PC-3 (cell line): Measurements from ENCODE around the gene CYP2A7. TPM values are rescaled to one million over a fixed set of nuclear protein-coding genes. Genes with fewer than 3 reads are reported as not detected.
"Not testable (repeated sequence)": the region's sequence is repeated elsewhere in the genome, so short reads cannot be mapped to it uniquely, and the experiment has no call there.

Experiments used
- ATAC-seq: fragments of 200-7000 bp; cut with Tn5 transposase; 2 replicates; pipeline ENCODE4 v1.9.1; 2020; ENCODE audit warnings: mild to moderate bottlenecking, moderate library complexity
- BruUV-seq: library from RNA; stranded (reverse); fragments of 400-500 nt; replicated peaks from 2 replicates; lab custom pipeline; 2021; lab: Mats Ljungman, UMichigan
- CTCF ChIA-PET: fragments of 300-600 bp; sonication (Branson Sonifier 250); formaldehyde crosslinking; loops from one replicate; lab custom pipeline; 2022; ENCODE audit warnings: antibody characterized with exemption; lab: Charles Lee
- POLR2A ChIA-PET: fragments of 300-600 bp; sonication (Branson Sonifier 250); formaldehyde crosslinking; loops from one replicate; lab custom pipeline; 2022; ENCODE audit warnings: antibody characterized with exemption; ENCODE audit not compliant: unreplicated experiment; lab: Charles Lee
- DNase-seq: peaks from one replicate; pipeline ENCODE4 v3.0.0-alpha.2; 2015
- H2AFZ ChIP-seq: fragments of 300-600 bp; sonication (generic); 2 replicates; pipeline ENCODE4 v1.6.0; 2016; ENCODE audit warnings: antibody characterized with exemption, low read length
- H3F3A ChIP-seq: fragments of 300-600 bp; sonication (generic); one replicate; pipeline ENCODE4 v1.6.0; 2017; ENCODE audit warnings: antibody characterized with exemption, low read length, control low read depth, mild to moderate bottlenecking; ENCODE audit not compliant: unreplicated experiment
- H3K27ac ChIP-seq: fragments of 300-600 bp; sonication (generic); 2 replicates; pipeline ENCODE4 v1.5.1; 2016; ENCODE audit warnings: mild to moderate bottlenecking, low read length
- H3K27me3 ChIP-seq: fragments of 300-600 bp; sonication (generic); 2 replicates; pipeline ENCODE4 v1.6.1; 2016; ENCODE audit warnings: low read length, mixed read lengths
- H3K36me3 ChIP-seq: fragments of 300-600 bp; sonication (generic); 2 replicates; pipeline ENCODE4 v1.6.1; 2016; ENCODE audit warnings: low read depth, mixed run types, low read length, mixed read lengths
- H3K4me1 ChIP-seq: fragments of 300-600 bp; sonication (generic); 2 replicates; pipeline ENCODE4 v1.5.1; 2016; ENCODE audit warnings: low read length; ENCODE audit not compliant: insufficient read depth
- H3K4me2 ChIP-seq: fragments of 300-600 bp; sonication (generic); 2 replicates; pipeline ENCODE4 v1.6.0; 2016; ENCODE audit warnings: low read length
- H3K4me3 ChIP-seq: fragments of 300-600 bp; sonication (generic); 2 replicates; pipeline ENCODE4 v1.5.1; 2016; ENCODE audit warnings: mild to moderate bottlenecking, low read length, mixed read lengths
- H3K79me2 ChIP-seq: fragments of 300-600 bp; sonication (generic); 2 replicates; pipeline ENCODE4 v1.6.1; 2017; ENCODE audit warnings: low read length, mixed read lengths
- H3K9ac ChIP-seq: fragments of 300-600 bp; sonication (generic); 2 replicates; pipeline ENCODE4 v1.6.0; 2016; ENCODE audit warnings: mild to moderate bottlenecking, low read length
- H3K9me2 ChIP-seq: fragments of 300-600 bp; sonication (generic); replicated peaks from 2 replicates; pipeline ENCODE4 v1.6.1; 2016; ENCODE audit warnings: mixed run types, low read length, mixed read lengths
- H3K9me3 ChIP-seq: fragments of 300-600 bp; sonication (generic); 2 replicates; pipeline ENCODE4 v1.6.1; 2016; ENCODE audit warnings: low read length, mixed read lengths
- H4K20me1 ChIP-seq: fragments of 300-600 bp; sonication (generic); 2 replicates; pipeline ENCODE4 v1.6.1; 2016; ENCODE audit warnings: low read length, mixed read lengths
- intact Hi-C: fragments of 100-400 bp; cut with micrococcal nuclease; formaldehyde crosslinking; loops from 2 replicates; pipeline ENCODE4 v1.9.0; 2023
- total RNA-seq: library from RNA; depleted of rRNA; stranded (reverse); fragments of >200 nt; gene quantifications from 2 replicates; pipeline ENCODE4 v1.2.3, GENCODE V29; 2014

CYP2A7 gene
- total RNA-seq, 1 experiment from 2014 or later, result not detected

DNA sequence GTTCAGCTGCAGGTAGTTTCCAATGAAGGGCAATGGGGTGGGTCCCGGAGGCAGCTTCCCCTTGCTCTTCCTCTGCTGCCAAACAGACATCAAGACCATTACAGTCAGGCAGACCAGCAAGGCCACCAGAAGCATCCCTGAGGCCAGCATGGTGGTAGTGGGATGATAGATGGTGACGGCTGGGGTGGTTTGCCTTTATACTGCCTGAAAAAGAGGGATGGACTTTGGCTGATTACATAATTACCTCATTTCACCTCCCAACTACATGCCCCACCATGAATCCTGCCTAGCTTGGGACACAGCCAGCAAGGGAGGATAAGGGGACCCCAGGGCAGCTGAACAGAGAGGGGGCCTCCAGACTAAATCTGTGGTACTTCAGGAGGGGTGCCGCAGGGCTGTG lies 31.8 kb downstream of the CYP2A7 start, which contains the start of gene CYP2A6:
Gene CYP2A6 (minus strand): TSS at position 171 of the 400 bp plus-strand sequence. CDS start 21 bp downstream, at position 150.
- H3K4me1 ChIP-seq, H3K9ac ChIP-seq, H3F3A ChIP-seq, CTCF ChIA-PET, H3K27ac ChIP-seq, POLR2A ChIA-PET, H3K4me2 ChIP-seq, H3K9me3 ChIP-seq, H3K27me3 ChIP-seq, H3K9me2 ChIP-seq, intact Hi-C loops, ATAC-seq, H3K79me2 ChIP-seq, DNase-seq, BruUV-seq, H4K20me1 ChIP-seq, H2AFZ ChIP-seq, H3K36me3 ChIP-seq, H3K4me3 ChIP-seq: not testable (repeated sequence)

DNA sequence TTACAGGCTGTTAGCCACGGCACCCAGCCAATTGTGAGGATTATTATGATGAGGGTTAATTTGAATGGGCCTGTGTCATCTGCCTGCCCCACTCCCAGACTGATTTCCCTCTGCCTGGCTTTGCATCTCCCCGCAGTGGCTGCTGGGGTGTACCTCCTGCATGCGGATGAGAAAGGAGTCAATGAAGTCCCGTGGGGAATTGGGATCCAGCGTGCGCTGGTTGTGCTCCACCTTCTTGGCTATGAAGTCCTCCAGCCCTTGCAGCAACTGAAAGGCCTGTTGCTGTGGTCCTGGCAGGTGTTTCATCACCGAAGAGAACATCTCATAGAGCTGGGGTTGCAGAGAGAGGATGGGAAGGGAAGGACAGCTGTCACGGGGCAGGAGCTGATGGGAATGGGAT lies 35.3 kb downstream of the CYP2A7 start:
- intact Hi-C loops, BruUV-seq: not testable (repeated sequence)

DNA sequence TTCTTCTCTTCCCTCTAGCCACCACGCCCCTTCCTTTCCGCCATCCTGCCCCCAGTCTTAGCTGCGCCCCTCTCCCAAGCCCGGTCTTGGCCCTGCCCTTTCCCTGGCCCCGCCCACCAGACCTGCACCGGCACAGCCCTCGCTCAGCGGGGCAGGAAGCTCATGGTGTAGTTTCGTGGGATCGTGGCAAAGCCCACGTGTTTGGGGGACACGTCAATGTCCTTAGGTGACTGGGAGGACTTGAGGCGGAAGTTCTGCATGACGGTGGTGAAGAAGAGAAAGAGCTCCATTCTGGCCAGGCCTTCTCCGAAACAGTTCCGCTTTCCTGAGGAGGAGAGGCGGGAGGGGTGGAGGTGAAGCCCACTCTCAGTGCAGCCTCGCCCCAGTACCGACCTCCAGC lies 38.4 kb downstream of the CYP2A7 start:
- H3K9ac ChIP-seq, H3F3A ChIP-seq, H4K20me1 ChIP-seq, H3K36me3 ChIP-seq, DNase-seq, H3K79me2 ChIP-seq, ATAC-seq, H3K9me2 ChIP-seq, H3K27ac ChIP-seq, CTCF ChIA-PET, H3K4me1 ChIP-seq, H3K27me3 ChIP-seq, POLR2A ChIA-PET, H3K4me2 ChIP-seq, H3K9me3 ChIP-seq, H2AFZ ChIP-seq, H3K4me3 ChIP-seq, BruUV-seq, intact Hi-C loops: not testable (repeated sequence)

More for the DNA sequence above, 35.3 kb downstream of the CYP2A7 start:
- H3K36me3 ChIP-seq, H3K9me3 ChIP-seq, POLR2A ChIA-PET, H3K79me2 ChIP-seq, H3K27ac ChIP-seq, H3K4me3 ChIP-seq, DNase-seq, H3K4me1 ChIP-seq, H3K4me2 ChIP-seq, H3K9ac ChIP-seq, H3K9me2 ChIP-seq, H2AFZ ChIP-seq, H4K20me1 ChIP-seq, ATAC-seq, H3F3A ChIP-seq, H3K27me3 ChIP-seq, CTCF ChIA-PET: not testable (repeated sequence)

DNA sequence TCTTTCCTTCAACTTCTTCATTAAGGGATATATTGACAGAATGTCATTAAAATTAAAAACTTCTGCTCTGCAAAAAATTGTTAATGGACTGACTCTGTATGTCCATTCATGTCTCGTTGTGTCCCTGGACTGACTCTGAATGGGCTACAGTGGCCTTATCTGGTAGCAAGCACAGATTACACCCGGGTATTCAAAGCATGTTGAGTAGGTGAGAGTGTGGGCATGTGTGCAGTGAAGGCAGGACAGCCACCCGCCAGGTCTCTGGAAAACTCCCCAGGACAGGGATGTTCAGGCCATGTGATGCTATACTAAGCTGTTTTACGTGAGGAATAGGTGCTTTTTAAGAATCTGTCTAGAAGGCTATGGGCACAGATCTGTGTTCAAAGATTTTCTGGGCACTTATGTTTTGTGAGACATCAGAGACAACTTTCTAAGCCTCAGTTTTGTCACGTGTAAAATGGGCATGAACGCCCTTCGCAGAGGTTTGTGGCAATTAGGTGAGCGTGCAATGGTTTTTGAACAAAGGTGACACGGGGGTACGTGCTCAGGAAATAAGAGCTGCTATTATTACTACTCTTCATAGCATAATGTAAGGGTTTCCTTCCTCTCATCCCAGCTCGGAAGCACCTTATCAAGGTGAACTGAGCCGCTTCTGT lies 38.9 kb downstream of the CYP2A7 start:
- POLR2A ChIA-PET, H3K79me2 ChIP-seq, ATAC-seq, H3K9ac ChIP-seq, H3K4me2 ChIP-seq, H3K4me1 ChIP-seq, H3K4me3 ChIP-seq, H3K27me3 ChIP-seq, H3F3A ChIP-seq, H3K9me3 ChIP-seq, intact Hi-C loops, DNase-seq, CTCF ChIA-PET, H4K20me1 ChIP-seq, BruUV-seq, H3K36me3 ChIP-seq, H2AFZ ChIP-seq, H3K9me2 ChIP-seq, H3K27ac ChIP-seq: not testable (repeated sequence)

DNA sequence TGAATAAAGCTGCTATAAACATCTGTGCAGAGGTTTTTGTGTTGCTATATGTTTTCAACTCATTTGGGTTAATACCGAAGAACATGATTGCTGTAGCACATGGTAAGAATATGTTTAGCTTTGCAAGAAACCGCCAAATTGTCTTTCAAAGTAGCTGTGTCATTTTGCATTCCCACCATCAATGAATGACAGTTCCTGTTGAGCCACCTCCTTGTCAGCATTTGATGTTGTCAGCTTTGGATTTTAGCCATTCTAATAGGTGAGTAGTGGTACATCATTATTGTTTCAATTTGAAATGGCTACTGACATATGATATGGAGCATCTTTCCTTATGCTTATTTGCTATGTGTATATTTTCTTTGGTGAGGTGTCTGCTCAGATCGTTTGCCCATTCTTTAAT lies 40.0 kb downstream of the CYP2A7 start:
- H3K36me3 ChIP-seq, H3K79me2 ChIP-seq, POLR2A ChIA-PET, H3K9me2 ChIP-seq, ATAC-seq, H3K4me3 ChIP-seq, H3F3A ChIP-seq, DNase-seq, H3K4me1 ChIP-seq, H3K4me2 ChIP-seq, intact Hi-C loops, H4K20me1 ChIP-seq, H3K9me3 ChIP-seq, H3K9ac ChIP-seq, H3K27ac ChIP-seq, H2AFZ ChIP-seq, BruUV-seq, CTCF ChIA-PET, H3K27me3 ChIP-seq: not testable (repeated sequence)

DNA sequence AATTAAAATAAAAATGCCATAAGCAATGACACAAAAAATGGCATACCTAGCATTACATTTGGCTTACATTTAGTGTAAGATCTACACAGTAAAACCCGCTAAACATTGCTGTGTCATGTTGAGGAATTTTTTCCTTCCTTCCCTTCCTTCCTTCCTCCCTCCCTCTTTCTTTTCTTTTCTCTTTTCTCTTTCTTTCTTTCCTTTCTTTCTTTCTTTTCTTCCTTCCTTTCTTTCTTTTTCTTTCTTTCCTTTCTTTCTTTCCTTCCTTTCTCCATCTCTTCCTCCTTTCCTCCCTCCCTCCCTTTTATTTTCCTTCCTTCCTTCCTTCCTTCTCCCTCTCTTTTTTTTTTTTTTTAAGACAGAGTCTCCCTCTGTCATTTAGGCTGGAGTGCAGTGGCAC lies 43.6 kb downstream of the CYP2A7 start:
- H3K9me3 ChIP-seq, H3K4me3 ChIP-seq, BruUV-seq, H3K9ac ChIP-seq, H2AFZ ChIP-seq, H4K20me1 ChIP-seq, CTCF ChIA-PET, intact Hi-C loops, H3K27ac ChIP-seq, H3K4me2 ChIP-seq, H3F3A ChIP-seq, H3K27me3 ChIP-seq, H3K4me1 ChIP-seq, H3K79me2 ChIP-seq, H3K9me2 ChIP-seq, H3K36me3 ChIP-seq, POLR2A ChIA-PET, ATAC-seq: not testable (repeated sequence)
- DNase-seq, result peak; percentile 4
